HepG2 (cell line): ENCODE results near the gene ANKRD10. TPM values are rescaled to one million over a fixed set of nuclear protein-coding genes. Genes with fewer than 3 reads are reported as not detected.

Source experiments
- ATAC-seq: fragments of 200-7000 bp; cut with Tn5 transposase; 3 replicates; pipeline ENCODE4 v1.9.1; 2020; ENCODE audit warnings: mild to moderate bottlenecking, moderate library complexity
- BruUV-seq: library from RNA; stranded (reverse); fragments of 400-500 nt; replicated peaks from 2 replicates; lab custom pipeline; 2021; lab: Mats Ljungman, UMichigan
- CTCF ChIA-PET: fragments of 300-600 bp; formaldehyde crosslinking; extraction: SDS; loops from one replicate; lab custom pipeline; 2021; ENCODE audit warnings: low total read pairs, inconsistent platforms, low intra/inter-chr PET ratio; lab: Yijun Ruan, JAX
- POLR2A ChIA-PET: fragments of 350-600 bp; sonication (Branson Sonifier 250); formaldehyde crosslinking; loops from one replicate; lab custom pipeline; 2020; ENCODE audit warnings: antibody characterized with exemption, inconsistent platforms; lab: Yijun Ruan, JAX
- DNase-seq: peaks from one replicate; pipeline ENCODE4 v3.0.0-alpha.2; 2015; ENCODE audit warnings: low spot score
- FAIRE-seq: peaks from 3 replicates; lab custom pipeline; 2011; peaks lifted over from hg19 to GRCh38; lab: Jason Lieb, UNC
- H2AFZ ChIP-seq: one replicate; pipeline ENCODE4 v1.6.1; 2011; ENCODE audit warnings: low read length, inconsistent platforms
- H3K27ac ChIP-seq: fragments of 300-600 bp; 3 replicates; pipeline ENCODE4 v1.8.0; 2011; ENCODE audit warnings: mixed run types, mild to moderate bottlenecking, mixed read lengths, low read length, inconsistent platforms; ENCODE audit not compliant: insufficient read depth; ENCODE audit errors: extremely low read length
- H3K27me3 ChIP-seq, 2 experiments: fragments of 200-600 bp in 1 of 2; 2 replicates in 1 of 2; 3 replicates in 1 of 2; pipeline versions ENCODE4 v1.6.0 to v1.8.0; 2011; ENCODE audit warnings: low read length in 2 of 2, mild to moderate bottlenecking in 2 of 2, moderate library complexity in 2 of 2, inconsistent platforms in 1 of 2; ENCODE audit not compliant: insufficient read depth in 2 of 2, control insufficient read depth in 1 of 2
- H3K36me3 ChIP-seq, 2 experiments: fragments of 200-600 bp in 1 of 2; replicated peaks in 1 of 2; 2 replicates in 1 of 2; 3 replicates in 1 of 2; pipeline versions ENCODE4 v1.5.1 to v1.8.0; 2011; ENCODE audit warnings: low read length in 2 of 2, inconsistent platforms in 1 of 2; ENCODE audit not compliant: insufficient read depth in 2 of 2, control insufficient read depth in 1 of 2
- H3K4me1 ChIP-seq: 2 replicates; pipeline ENCODE4 v1.5.1; 2012; ENCODE audit warnings: low read length, inconsistent platforms; ENCODE audit not compliant: insufficient read depth
- H3K4me2 ChIP-seq: 2 replicates; pipeline ENCODE4 v1.6.0; 2011; ENCODE audit warnings: low read depth, low read length, inconsistent platforms
- H3K4me3 ChIP-seq, 3 experiments: fragments of 200-600 bp in 1 of 3; sonication (generic), shearing (Covaris generic) in 1 of 3; replicated peaks in 1 of 3; 2 replicates each; pipeline ENCODE4 v1.5.1; 2011 to 2016; ENCODE audit warnings: low read length in 3 of 3, inconsistent platforms in 2 of 3, low read depth in 2 of 3, mild to moderate bottlenecking in 2 of 3, control low read depth in 1 of 3, mixed read lengths in 1 of 3; ENCODE audit not compliant: insufficient read depth in 1 of 3
- H3K79me2 ChIP-seq: one replicate; pipeline ENCODE4 v1.6.1; 2011; ENCODE audit warnings: low read length, inconsistent platforms; ENCODE audit not compliant: insufficient read depth
- H3K9ac ChIP-seq: 2 replicates; pipeline ENCODE4 v1.6.0; 2011; ENCODE audit warnings: mild to moderate bottlenecking, low read depth, low read length, inconsistent platforms; ENCODE audit not compliant: insufficient read depth
- H3K9me3 ChIP-seq: 2 replicates; pipeline ENCODE4 v1.5.1; 2012; ENCODE audit warnings: mild to moderate bottlenecking, low read length
- H4K20me1 ChIP-seq: 2 replicates; pipeline ENCODE4 v1.6.0; 2011; ENCODE audit warnings: inconsistent platforms, mild to moderate bottlenecking, low read length, moderate library complexity; ENCODE audit not compliant: insufficient read depth
- CEBPB ChIP-seq: IDR thresholded peaks from 2 replicates; pipeline ENCODE4 v1.6.1; 2011; ENCODE audit warnings: low read depth, low read length, improper control_type of control experiment, borderline replicate concordance
- CEBPG ChIP-seq: IDR thresholded peaks from 2 replicates; pipeline ENCODE4 v1.6.1; 2016
- KDM6A ChIP-seq: IDR thresholded peaks from 2 replicates; pipeline ENCODE4 v1.6.1; 2016; ENCODE audit warnings: low read depth
- POLR2A ChIP-seq, 2 experiments: IDR thresholded peaks; 2 replicates each; pipeline ENCODE4 v1.6.1; 2011; ENCODE audit warnings: low read depth in 2 of 2, low read length in 2 of 2, mild to moderate bottlenecking in 1 of 2, moderate library complexity in 1 of 2; ENCODE audit not compliant: insufficient read depth in 1 of 2
- TFAP4 ChIP-seq: sonication (generic); IDR thresholded peaks from 2 replicates; pipeline ENCODE4 v1.6.1; 2016; ENCODE audit warnings: low read depth, borderline replicate concordance
- ZHX1 ChIP-seq: sonication (generic); formaldehyde crosslinking; IDR thresholded peaks from 2 replicates; pipeline ENCODE4 v1.8.1; 2022; ENCODE audit warnings: low read depth, mild to moderate bottlenecking, missing genetic modification reagents
- ZNF737 ChIP-seq: sonication (generic); formaldehyde crosslinking; IDR thresholded peaks from 2 replicates; pipeline ENCODE4 v1.5.0; 2020; ENCODE audit warnings: missing genetic modification reagents, mild to moderate bottlenecking, borderline replicate concordance
- WGBS: methylation state at CpG from one replicate; pipeline ENCODE4 v1.1.6; 2017; ENCODE audit warnings: low lambda C conversion rate; 5-methylcytosine and 5-hydroxymethylcytosine counted together
- in situ Hi-C: cut with HindIII; loops from 2 replicates; pipeline ENCODE4 v1.10.0; 2017; ENCODE audit warnings: low pct_unique_long_range_greater_than_20kb; ENCODE audit not compliant: extremely low pct_ligation_motif_present
- intact Hi-C: fragments of 100-400 bp; cut with micrococcal nuclease; formaldehyde crosslinking; loops from one replicate; pipeline ENCODE4 v1.10.0; 2022; ENCODE audit not compliant: unreplicated experiment
- polyA plus RNA-seq, 8 experiments: library from polyadenylated mRNA; depleted of rRNA in 3 of 8; stranded (reverse) in 7 of 8; unstranded in 1 of 8; fragments of >200 nt; fragmentation: Illumina TruSeq in 4 of 8; extraction: Trizol in 4 of 8; gene quantifications; 2 replicates each; pipeline versions ENCODE4 v1.2.1 to v1.2.3, GENCODE V29; 2011 to 2016; ENCODE audit warnings: low read depth in 4 of 8, missing spikeins in 1 of 8, mixed read lengths in 1 of 8; ENCODE audit not compliant: insufficient read depth in 1 of 8
- total RNA-seq, 5 experiments: library from RNA; depleted of rRNA; stranded (reverse); fragments of >200 nt; fragmentation: Illumina TruSeq; extraction: Trizol; gene quantifications; 2 replicates each; pipeline ENCODE4 v1.2.3, GENCODE V29; 2016; ENCODE audit warnings: low read depth in 1 of 5

The ANKRD10 gene
- total and polyA plus RNA-seq, 2 of the 13 experiments (the other 11 are each of a cell fraction or from before 2014, with no cell fraction given): 108 to 115 TPM

GRCh38 chr13:110914081-110914330 is 863 bp downstream of the ANKRD10 start (continued):
- no peak for TF ChIP-seq ZNF737 (CRISPR knock-in tag)

- TF ChIP-seq KDM6A (CRISPR knock-in tag) (no peak), ZHX1 (CRISPR knock-in tag) (no peak), CEBPB (peak; percentile 81; the same call in 1 of the 2 replicates), CEBPG (CRISPR knock-in tag) (peak; percentile 76), TFAP4 (peak; percentile 13; the same call in 1 of the 2 replicates), POLR2A (IDR thresholded peaks at IDR 0.05; ENCODE audit: insufficient read depth in 1 of 2, low read depth in 2 of 2, low read length in 2 of 2) (0 out of 4 replicates have a peak, but pooled peaks of 1 of the 2 experiments have one; percentile 2)
- H3K27ac ChIP-seq: peak overlapping the region; percentile 100
- FAIRE-seq: no peak
- H3K9me3 ChIP-seq: no peaks in the 10 kb centered on the region
- peaks cover 53% of the 10 kb centered on the region for H3K4me1 ChIP-seq
- ATAC-seq: no peak
- peak overlapping the region; percentile 93 for H3K4me2 ChIP-seq
- intact Hi-C loops (loop anchor here (2.0 kb wide), 1 partner anchor 201 kb away; the partner anchor contains the start of gene ING1), in situ Hi-C loops (loop anchor here (10.0 kb wide), 1 partner anchor 209 kb away; the partner anchor contains the start of gene CARS2)
- ChIA-PET POLR2A (interaction anchor here (1.0 to 2.6 kb wide), 4 partner anchors 43 to 298 kb away, joined by 4 to 11 read pairs (median 8); partner anchors contain the start of gene NAXD), CTCF (no interaction called here)
- H3K4me3 ChIP-seq: peak overlapping the region; percentile 96 to 100 (median 99)
- peaks cover 57% of the 10 kb centered on the region for H3K79me2 ChIP-seq
- H3K27me3 ChIP-seq: no peaks in the 10 kb centered on the region; a peak in 1 of 5 replicates
- TSS peak; percentile 42 for BruUV-seq
- WGBS: under 1% methylated on average over 16 of the region's 16 CpGs
- H4K20me1 ChIP-seq: peaks cover 55% of the 10 kb centered on the region
- H3K36me3 ChIP-seq: peaks cover 7 to 20% of the 10 kb centered on the region in 2 experiments
- peak overlapping the region; percentile 100 for H3K9ac ChIP-seq
- DNase-seq: peak; percentile 28
- H2AFZ ChIP-seq: no peak overlapping the region
Observed at GRCh38 chr13:110913322-110914080, 1.4 kb downstream of the ANKRD10 start.
